ENCODE measurements around the gene CDH8. TPM values are rescaled to one million over a fixed set of nuclear protein-coding genes. Genes with fewer than 3 reads are reported as not detected.
"Not testable (repeated sequence)": the region's sequence is repeated elsewhere in the genome, so short reads cannot be mapped to it uniquely, and the experiment has no call there.

The CDH8 gene
- total RNA-seq, 2 donors from 2014 or later = not detected

- H3K9me3 ChIP-seq (ENCODE audit: control insufficient read depth, low read length, poor library complexity, severe bottlenecking) = peaks cover 2% of the 10 kb centered on the region
- no peaks in the 10 kb centered on the region for H3K36me3 Mint-ChIP-seq (ENCODE audit: low read depth)
- no peak overlapping the region for H3K4me3 Mint-ChIP-seq
- no peak overlapping the region for H3K27ac Mint-ChIP-seq
- H3K4me1 Mint-ChIP-seq = no peaks in the 10 kb centered on the region
- no peak for ATAC-seq
- no peaks in the 10 kb centered on the region for H3K27me3 Mint-ChIP-seq
- no peak for DNase-seq
Observed at GRCh38 chr16:61945511-61945910, 90.7 kb downstream of the CDH8 start.

- H3K36me3 Mint-ChIP-seq (ENCODE audit: low read depth) = no peaks in the 10 kb centered on the region
- no peak overlapping the region for H3K27ac Mint-ChIP-seq
- DNase-seq (no peak), ATAC-seq (no peak)
- H3K4me1 Mint-ChIP-seq = no peaks in the 10 kb centered on the region
- H3K27me3 Mint-ChIP-seq = no peaks in the 10 kb centered on the region
- peaks cover 2% of the 10 kb centered on the region for H3K9me3 ChIP-seq (ENCODE audit: control insufficient read depth, low read length, poor library complexity, severe bottlenecking)
- no peak overlapping the region for H3K4me3 Mint-ChIP-seq
Observed at GRCh38 chr16:61944004-61944403, 92.2 kb downstream of the CDH8 start.

- H3K4me1 Mint-ChIP-seq = no peaks in the 10 kb centered on the region
- H3K4me3 Mint-ChIP-seq = no peak overlapping the region
- ATAC-seq = no peak
- H3K36me3 Mint-ChIP-seq (ENCODE audit: low read depth) = no peaks in the 10 kb centered on the region
- no peak overlapping the region for H3K27ac Mint-ChIP-seq
- peaks cover 2% of the 10 kb centered on the region for H3K9me3 ChIP-seq (ENCODE audit: control insufficient read depth, low read length, poor library complexity, severe bottlenecking)
- no peaks in the 10 kb centered on the region for H3K27me3 Mint-ChIP-seq
- no peak for DNase-seq
Observed at GRCh38 chr16:61940611-61941010, 95.6 kb downstream of the CDH8 start.

DNA sequence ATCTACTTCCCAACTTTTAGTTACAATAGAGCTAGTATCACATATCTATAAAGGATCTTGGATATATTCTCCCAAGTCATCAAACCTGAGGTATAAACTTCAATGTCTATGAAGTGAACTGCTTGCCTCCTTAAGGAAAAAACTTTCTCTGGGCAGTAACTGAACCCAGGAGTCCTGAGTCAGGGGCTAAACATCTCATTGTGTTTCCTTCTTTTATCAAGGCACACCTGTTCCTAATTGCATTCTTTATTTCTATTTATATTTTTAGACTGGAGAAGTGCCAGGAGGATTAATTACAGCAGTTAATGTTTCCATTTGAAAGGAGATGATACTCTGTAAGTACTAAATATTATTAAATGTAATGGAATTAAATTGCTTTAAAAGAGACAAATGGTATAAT lies 98.6 kb downstream of the CDH8 start:
- H3K36me3 Mint-ChIP-seq (ENCODE audit: low read depth) = no peaks in the 10 kb centered on the region
- no peak overlapping the region for H3K27ac Mint-ChIP-seq
- no peaks in the 10 kb centered on the region for H3K4me1 Mint-ChIP-seq
- H3K27me3 Mint-ChIP-seq = no peaks in the 10 kb centered on the region
- no peak for DNase-seq
- no peak for ATAC-seq
- H3K4me3 Mint-ChIP-seq = no peak overlapping the region
- no peaks in the 10 kb centered on the region for H3K9me3 ChIP-seq (ENCODE audit: control insufficient read depth, low read length, poor library complexity, severe bottlenecking)

GRCh38 chr16:61936522-61936921 lies 99.7 kb downstream of the CDH8 start:
- no peak for DNase-seq
- H3K27ac Mint-ChIP-seq = no peak overlapping the region
- no peaks in the 10 kb centered on the region for H3K4me1 Mint-ChIP-seq
- no peaks in the 10 kb centered on the region for H3K9me3 ChIP-seq (ENCODE audit: control insufficient read depth, low read length, poor library complexity, severe bottlenecking)
- H3K27me3 Mint-ChIP-seq = no peaks in the 10 kb centered on the region
- H3K36me3 Mint-ChIP-seq (ENCODE audit: low read depth) = no peaks in the 10 kb centered on the region
- no peak for ATAC-seq
- no peak overlapping the region for H3K4me3 Mint-ChIP-seq

DNA sequence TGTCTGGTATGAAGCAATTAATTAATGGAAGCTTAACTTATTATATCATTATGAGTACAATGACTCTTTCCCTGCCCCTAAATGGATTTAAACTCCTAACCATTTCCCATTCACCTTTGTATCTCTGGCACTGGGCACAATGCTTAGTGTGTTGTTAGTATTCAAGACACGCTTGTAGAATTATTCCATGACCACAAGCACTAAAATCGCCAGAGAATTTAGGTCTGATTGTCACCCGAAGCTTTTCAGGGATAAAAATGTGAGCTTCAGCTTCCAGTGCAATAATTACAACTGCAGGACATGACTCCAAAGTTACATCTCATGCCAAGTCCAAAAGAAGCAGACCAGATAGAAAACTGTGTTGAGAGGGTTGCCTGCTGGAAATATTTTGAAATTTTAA lies 101.6 kb downstream of the CDH8 start:
- DNase-seq (no peak), ATAC-seq (no peak)
- H3K4me1 Mint-ChIP-seq = no peaks in the 10 kb centered on the region
- H3K4me3 Mint-ChIP-seq = no peak overlapping the region
- H3K27ac Mint-ChIP-seq = no peak overlapping the region
- no peaks in the 10 kb centered on the region for H3K9me3 ChIP-seq (ENCODE audit: control insufficient read depth, low read length, poor library complexity, severe bottlenecking)
- no peaks in the 10 kb centered on the region for H3K36me3 Mint-ChIP-seq (ENCODE audit: low read depth)
- no peaks in the 10 kb centered on the region for H3K27me3 Mint-ChIP-seq

DNA sequence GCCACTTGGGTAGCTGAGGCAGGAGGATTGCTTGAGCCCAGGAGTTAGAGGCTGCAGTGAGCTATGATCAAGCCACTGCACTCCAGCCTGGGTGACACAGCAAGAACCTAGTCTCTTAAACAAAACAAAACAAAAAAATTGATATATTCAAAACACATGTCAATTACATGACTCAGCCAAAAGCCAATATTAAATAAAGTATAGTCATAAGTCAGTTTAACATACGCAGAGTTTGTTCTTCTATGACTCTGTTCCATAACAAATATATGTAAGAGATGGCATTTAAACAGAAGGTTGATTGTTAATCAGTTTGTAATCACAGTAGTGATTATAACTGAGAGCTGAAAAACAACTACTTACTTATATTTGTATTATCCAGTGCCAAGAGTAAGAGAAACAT lies 106.5 kb downstream of the CDH8 start:
- Mint-ChIP-seq H3K4me3 (no peak overlapping the region), H3K4me1 (no peaks in the 10 kb centered on the region), H3K27me3 (no peaks in the 10 kb centered on the region), H3K27ac (no peak overlapping the region), H3K36me3 (ENCODE audit: low read depth) (no peaks in the 10 kb centered on the region)
- ATAC-seq = no peak
- no peak for DNase-seq
- no peaks in the 10 kb centered on the region for H3K9me3 ChIP-seq (ENCODE audit: control insufficient read depth, low read length, poor library complexity, severe bottlenecking)

DNA sequence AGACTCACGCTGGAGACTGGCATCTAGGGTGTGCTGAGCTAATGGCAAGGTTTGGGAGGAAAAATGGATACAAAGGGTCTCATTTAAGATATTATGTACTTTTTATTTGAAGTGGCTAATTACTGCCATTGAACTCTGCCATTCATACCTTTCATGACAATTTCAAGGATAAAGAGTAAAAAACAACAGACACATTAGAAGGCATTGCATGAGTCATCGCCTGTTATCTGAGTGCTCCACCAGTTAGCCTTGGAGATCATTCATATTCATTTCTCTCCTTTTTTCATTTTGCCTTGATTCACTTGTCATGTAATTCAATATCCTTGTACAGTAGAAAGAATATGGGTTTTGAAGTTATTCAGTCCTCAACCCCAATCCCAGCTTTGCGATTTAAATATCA lies 109.5 kb downstream of the CDH8 start:
- H3K27ac Mint-ChIP-seq = no peak overlapping the region
- no peaks in the 10 kb centered on the region for H3K36me3 Mint-ChIP-seq (ENCODE audit: low read depth)
- no peak for ATAC-seq

DNA sequence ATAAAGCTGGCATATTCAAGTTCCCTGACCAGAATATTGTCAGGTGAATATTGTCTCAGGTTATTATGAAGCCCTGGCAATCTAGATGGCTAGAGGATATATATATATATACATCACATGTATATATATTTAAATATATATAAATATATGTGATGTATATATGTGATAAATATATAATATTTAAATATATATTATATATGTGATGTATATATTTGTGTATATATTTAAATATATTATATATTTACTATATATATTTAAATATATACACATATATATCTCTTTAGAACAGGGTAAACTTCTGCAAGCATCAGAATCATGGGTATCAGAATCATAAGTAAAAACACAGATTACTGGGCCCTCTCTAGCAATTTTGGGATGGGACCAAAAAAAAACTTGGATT lies 112.6 kb downstream of the CDH8 start:
- Mint-ChIP-seq H3K27ac (no peak overlapping the region), H3K36me3 (ENCODE audit: low read depth) (no peaks in the 10 kb centered on the region), H3K27me3 (no peaks in the 10 kb centered on the region), H3K4me1 (no peaks in the 10 kb centered on the region), H3K4me3 (no peak overlapping the region)
- ATAC-seq = no peak
- no peaks in the 10 kb centered on the region for H3K9me3 ChIP-seq (ENCODE audit: control insufficient read depth, low read length, poor library complexity, severe bottlenecking)
- no peak for DNase-seq

More for the DNA sequence above, 109.5 kb downstream of the CDH8 start:
- no peak for DNase-seq
- H3K9me3 ChIP-seq (ENCODE audit: control insufficient read depth, low read length, poor library complexity, severe bottlenecking) = no peaks in the 10 kb centered on the region
- H3K4me3 Mint-ChIP-seq = no peak overlapping the region
- no peaks in the 10 kb centered on the region for H3K4me1 Mint-ChIP-seq
- no peaks in the 10 kb centered on the region for H3K27me3 Mint-ChIP-seq

DNA sequence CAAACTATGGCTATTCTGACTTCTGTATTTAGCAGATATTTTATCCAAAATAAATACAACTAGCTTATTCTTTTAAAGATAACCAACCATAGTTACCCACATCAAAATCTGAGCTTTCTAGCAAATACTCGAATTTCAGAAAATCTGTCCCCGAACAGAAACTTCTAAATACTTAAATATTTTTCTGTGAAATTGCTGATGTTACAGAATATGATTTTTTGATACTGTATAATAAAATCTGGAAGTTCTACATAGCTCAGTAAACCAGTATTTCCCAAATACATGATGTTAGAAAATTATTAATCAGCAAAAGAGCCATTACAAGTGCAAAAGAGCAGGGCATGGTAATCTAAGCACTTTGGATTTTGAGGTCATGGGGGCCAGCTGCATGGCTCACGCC lies 114.9 kb downstream of the CDH8 start:
- no peaks in the 10 kb centered on the region for H3K27me3 Mint-ChIP-seq
- no peaks in the 10 kb centered on the region for H3K4me1 Mint-ChIP-seq
- no peak overlapping the region for H3K27ac Mint-ChIP-seq
- H3K9me3 ChIP-seq (ENCODE audit: control insufficient read depth, low read length, poor library complexity, severe bottlenecking) = no peaks in the 10 kb centered on the region
- H3K4me3 Mint-ChIP-seq = no peak overlapping the region
- ATAC-seq (no peak), DNase-seq (no peak)
- no peaks in the 10 kb centered on the region for H3K36me3 Mint-ChIP-seq (ENCODE audit: low read depth)

DNA sequence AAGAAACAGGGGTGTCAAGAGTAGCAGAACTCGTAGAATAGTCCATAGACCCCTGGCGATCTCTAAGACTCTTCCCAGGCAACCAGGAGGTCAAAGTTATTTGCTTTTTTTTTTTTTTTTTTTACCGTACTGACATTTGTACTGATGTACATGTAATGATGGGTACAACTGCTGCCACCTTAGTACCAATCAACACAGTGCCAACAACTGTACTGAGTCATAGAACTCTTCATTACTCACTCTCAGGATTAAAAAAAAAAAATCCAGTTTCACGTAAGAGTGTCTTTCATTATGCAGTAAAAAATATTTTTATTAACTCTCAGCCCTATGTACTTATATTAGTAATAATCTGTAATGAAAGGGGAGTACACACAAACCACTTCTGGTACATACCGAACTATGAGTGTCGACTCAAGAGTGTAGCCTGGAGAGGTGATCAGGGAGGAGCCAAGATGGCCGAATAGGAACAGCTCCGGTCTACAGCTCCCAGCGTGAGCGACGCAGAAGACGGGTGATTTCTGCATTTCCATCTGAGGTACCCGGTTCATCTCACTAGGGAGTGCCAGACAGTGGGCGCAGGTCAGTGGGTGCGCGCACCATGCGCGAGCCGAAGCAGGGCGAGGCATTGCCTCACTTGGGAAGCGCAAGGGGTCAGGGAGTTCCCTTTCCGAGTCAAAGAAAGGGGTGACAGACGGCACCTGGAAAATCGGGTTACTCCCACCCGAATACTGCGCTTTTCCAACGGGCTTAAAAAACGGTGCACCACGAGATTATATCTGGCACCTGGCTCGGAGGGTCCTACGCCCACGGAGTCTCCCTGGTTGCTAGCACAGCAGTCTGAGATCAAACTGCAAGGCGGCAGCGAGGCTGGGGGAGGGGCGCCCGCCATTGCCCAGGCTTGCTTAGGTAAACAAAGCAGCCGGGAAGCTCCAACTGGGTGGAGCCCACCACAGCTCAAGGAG lies 118.1 kb downstream of the CDH8 start:
- not testable (repeated sequence) for H3K36me3 Mint-ChIP-seq (ENCODE audit: low read depth); ATAC-seq

DNA sequence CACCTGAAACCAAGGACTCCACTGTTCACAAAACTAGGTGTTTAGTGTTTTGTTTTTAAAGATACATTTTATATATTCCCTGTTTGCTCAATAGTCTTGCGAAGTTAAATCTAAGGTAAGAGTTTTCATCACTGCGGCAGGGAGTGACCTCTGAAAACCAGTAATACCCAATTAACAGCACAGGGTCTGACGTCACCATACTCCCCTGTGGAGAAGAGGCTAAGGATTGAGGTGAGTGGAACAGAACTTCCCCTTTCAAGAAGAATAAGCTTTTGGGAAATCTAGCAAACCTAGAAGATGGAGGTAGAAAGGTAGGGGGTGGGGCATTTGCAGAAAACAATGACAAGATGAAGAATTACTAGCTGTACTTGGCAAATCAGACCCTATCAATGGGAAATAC lies 120.7 kb downstream of the CDH8 start:
- Mint-ChIP-seq H3K27me3 (no peaks in the 10 kb centered on the region), H3K4me1 (no peaks in the 10 kb centered on the region), H3K27ac (no peak overlapping the region), H3K36me3 (ENCODE audit: low read depth) (no peaks in the 10 kb centered on the region), H3K4me3 (no peak overlapping the region)
- DNase-seq = no peak
- ATAC-seq = no peak
- no peaks in the 10 kb centered on the region for H3K9me3 ChIP-seq (ENCODE audit: control insufficient read depth, low read length, poor library complexity, severe bottlenecking)

More for the DNA sequence above, 118.1 kb downstream of the CDH8 start:
- not testable (repeated sequence) for DNase-seq; H3K27ac Mint-ChIP-seq; H3K27me3 Mint-ChIP-seq; H3K4me3 Mint-ChIP-seq; H3K4me1 Mint-ChIP-seq; H3K9me3 ChIP-seq (ENCODE audit: control insufficient read depth, low read length, poor library complexity, severe bottlenecking)

- H3K4me3 Mint-ChIP-seq = no peak overlapping the region
- no peak for ATAC-seq
Observed at GRCh38 chr16:61909074-61909473, 127.2 kb downstream of the CDH8 start.

DNA sequence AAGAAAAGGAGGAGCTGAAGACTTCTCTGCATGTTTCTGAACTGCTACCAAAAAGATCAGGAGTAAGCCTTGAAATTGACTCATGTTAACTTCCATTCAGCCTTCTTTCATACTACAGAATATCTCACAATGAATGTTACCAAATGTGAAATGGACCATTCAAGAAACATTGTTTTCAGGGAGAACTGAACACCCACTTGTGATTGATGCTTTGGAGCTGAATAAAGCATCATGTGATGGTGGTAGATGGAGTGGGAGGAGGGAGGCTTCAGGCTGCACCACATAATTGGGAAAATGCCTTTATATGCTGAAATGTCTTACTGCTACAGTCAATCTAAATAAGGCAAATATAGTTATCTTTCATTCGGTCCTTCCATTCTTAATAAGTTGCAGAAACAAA lies 127.8 kb downstream of the CDH8 start:
- no peak for ATAC-seq
- Mint-ChIP-seq H3K36me3 (ENCODE audit: low read depth) (no peaks in the 10 kb centered on the region), H3K4me1 (no peaks in the 10 kb centered on the region), H3K27ac (no peak overlapping the region), H3K4me3 (no peak overlapping the region), H3K27me3 (no peaks in the 10 kb centered on the region)
- H3K9me3 ChIP-seq (ENCODE audit: control insufficient read depth, low read length, poor library complexity, severe bottlenecking) = no peaks in the 10 kb centered on the region
- no peak for DNase-seq

More at GRCh38 chr16:61909074-61909473, 127.2 kb downstream of the CDH8 start:
- H3K4me1 Mint-ChIP-seq = no peaks in the 10 kb centered on the region
- H3K9me3 ChIP-seq (ENCODE audit: control insufficient read depth, low read length, poor library complexity, severe bottlenecking) = no peaks in the 10 kb centered on the region
- H3K27me3 Mint-ChIP-seq = no peaks in the 10 kb centered on the region
- H3K27ac Mint-ChIP-seq = no peak overlapping the region
- H3K36me3 Mint-ChIP-seq (ENCODE audit: low read depth) = no peaks in the 10 kb centered on the region
- DNase-seq = no peak
